HT-29 (cell line): Measurements from ENCODE around the gene RAB3IL1. TPM values are rescaled to one million over a fixed set of nuclear protein-coding genes. Genes with fewer than 3 reads are reported as not detected.
"Not testable (repeated sequence)": the region's sequence is repeated elsewhere in the genome, so short reads cannot be mapped to it uniquely, and the experiment has no call there.

Experiments used
- DNase-seq: peaks from one replicate; pipeline ENCODE4 v3.0.0-alpha.2; 2015; ENCODE audit warnings: low spot score
- total RNA-seq: library from RNA; depleted of rRNA; stranded (reverse); fragments of >200 nt; shearing (Covaris generic); gene quantifications from 2 replicates; pipeline ENCODE4 v1.2.3, GENCODE V29; 2014; rRNA removed

Gene RAB3IL1, protein sequence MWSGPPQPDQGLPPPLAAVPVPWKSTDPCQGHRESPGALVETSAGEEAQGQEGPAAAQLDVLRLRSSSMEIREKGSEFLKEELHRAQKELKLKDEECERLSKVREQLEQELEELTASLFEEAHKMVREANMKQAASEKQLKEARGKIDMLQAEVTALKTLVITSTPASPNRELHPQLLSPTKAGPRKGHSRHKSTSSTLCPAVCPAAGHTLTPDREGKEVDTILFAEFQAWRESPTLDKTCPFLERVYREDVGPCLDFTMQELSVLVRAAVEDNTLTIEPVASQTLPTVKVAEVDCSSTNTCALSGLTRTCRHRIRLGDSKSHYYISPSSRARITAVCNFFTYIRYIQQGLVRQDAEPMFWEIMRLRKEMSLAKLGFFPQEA
- 1.6 TPM in 1 of 2 replicates, not detected in the other for total RNA-seq

DNA sequence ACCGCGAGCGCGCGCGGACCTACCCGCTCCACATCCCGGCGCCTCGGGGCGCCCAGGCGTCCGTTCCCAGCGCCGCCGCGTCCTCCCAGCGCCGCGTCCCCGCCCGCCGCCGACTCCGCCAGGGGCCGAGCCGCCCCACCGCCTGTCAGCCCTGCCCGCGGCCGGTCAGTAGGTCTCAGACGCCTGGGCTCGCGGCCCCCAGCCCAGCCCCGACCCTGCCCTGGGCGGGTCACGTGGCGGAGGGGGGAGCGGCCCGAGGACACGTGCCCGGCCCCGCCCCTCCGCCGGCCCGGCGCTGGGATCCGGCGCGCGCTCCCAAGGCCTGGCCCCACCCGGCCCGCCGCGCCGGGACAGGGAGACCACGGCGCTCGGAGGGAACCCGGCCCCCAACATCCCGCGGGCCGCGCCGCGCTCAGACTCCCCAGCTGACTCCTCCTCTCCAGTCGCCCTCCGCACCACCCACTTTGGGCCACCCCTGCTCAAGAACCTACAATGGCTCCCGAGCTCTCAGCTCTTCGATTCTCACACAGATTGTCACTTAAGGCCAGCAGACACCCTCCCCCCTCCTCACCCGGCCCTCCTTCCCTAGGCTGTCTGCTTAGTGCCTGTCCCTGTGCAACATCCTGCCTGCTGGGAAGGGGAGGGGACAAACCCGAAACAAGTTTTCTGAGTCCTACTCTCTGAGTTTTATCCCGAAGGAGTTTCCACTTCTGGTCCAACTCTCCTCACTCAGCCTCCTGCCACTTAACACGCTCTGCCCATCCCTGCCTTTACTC lies at the start of gene RAB3IL1:
RAB3IL1 (minus strand) TSS at position 233 of the 776 bp plus-strand sequence; CDS start at position 34, 199 bp downstream.
- DNase-seq: no peak

DNA sequence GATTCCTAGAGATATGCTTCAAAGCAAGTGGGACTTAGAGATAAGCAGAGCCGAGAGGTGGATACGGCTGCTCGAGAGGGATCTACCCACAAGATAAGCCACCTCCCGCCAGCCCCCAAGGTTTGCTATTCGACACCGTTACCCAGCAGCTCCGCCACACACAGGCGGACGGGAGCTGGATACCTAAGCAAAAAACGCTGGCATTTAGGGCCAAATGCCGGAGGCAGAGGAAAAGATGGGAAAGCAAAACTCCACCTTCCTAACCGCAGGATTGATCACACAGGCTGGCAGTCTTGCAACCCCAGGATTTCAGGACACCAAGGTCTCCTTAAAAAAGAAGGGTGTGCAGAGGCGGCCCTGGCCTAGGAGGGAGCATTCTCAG lies 49.4 kb upstream of the RAB3IL1 start:
- peak; percentile 56 for DNase-seq

DNA sequence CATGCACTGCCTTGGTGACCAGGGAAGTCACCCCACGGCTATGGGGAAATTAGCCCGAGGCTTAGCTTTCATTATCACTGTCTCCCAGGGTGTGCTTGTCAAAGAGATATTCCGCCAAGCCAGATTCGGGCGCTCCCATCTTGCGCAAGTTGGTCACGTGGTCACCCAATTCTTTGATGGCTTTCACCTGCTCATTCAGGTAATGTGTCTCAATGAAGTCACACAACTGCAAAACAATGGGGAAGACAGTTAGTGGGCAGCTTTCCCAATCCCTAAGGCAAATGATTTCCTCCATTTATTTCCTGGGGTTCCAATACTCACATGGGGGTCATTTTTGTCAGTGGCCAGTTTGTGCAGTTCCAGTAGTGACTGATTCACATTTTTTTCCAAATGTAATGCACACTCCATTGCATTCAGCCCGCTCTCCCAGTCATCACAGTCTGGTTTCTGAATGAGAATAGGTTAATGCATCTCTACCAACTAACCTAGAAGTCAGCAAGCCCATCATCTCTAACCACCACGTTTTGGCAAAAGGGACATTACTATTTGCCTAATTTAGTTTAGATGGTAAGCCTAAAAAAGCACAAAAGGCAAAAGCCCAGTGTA lies 47.4 kb upstream of the RAB3IL1 start:
- not testable (repeated sequence) for DNase-seq

DNA sequence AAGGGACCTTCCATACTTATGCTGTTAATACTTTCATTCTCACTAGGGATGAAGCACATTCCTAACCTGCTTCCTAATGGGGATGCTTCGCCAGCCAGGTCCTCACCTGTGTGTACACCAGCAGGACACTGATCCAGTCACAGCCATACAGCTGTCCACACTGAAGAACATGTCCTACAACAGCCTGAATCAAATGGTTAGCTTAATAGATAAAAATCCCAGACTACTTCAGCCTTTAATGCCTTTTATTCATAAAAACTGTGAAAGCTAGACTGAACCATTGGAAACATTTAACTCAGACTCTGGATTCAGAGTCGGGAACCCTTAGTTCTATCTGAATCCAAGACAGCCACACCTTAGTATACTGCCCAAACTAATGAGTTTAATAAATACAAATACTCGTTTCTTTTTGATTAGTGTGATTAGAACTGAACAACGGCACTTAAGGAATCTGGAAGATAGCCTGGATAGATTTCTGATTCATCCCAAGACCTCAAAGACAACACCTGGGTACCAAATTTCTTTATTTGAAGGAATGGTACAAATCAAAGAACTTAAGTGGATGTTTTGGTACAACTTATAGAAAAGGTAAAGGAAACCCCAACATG lies 46.8 kb upstream of the RAB3IL1 start:
- peak; percentile 39 for DNase-seq

DNA sequence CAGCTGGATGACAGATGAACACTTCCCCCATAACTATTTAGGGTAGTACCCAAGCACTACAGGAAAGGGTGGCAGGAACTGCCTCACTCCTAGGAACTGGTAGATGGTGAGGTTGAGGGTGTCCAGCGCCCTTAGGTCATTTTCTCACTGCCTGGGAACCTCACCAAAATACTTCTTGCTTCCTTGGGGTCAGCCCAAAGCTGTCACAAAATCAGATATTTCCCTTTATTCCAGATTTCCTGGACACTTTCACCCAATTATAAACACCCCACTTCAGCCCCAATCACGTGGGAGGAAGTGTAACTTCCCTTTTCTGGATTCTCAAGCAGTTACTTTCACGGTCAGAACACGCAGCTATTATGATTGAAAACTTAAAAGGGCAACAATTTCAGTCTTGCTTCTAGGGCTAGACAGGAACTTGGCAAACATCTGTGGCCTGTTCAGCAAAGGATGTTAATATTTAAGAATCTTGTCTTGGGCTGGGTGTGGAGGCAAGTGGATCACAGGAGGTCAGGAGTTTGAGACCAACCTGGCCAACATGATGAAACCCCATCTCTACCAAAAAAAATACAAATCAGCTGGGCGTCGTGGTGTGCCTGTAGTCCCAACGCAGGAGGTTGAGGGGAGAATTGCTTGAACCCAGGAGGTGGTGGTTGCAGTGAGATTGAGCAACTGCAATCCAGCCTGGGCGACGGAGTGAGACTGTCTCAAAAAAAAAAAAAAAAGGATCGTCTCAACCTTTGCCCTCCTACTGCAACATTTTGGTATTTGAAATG lies 46.1 kb upstream of the RAB3IL1 start:
- peak; percentile 66 for DNase-seq

DNA sequence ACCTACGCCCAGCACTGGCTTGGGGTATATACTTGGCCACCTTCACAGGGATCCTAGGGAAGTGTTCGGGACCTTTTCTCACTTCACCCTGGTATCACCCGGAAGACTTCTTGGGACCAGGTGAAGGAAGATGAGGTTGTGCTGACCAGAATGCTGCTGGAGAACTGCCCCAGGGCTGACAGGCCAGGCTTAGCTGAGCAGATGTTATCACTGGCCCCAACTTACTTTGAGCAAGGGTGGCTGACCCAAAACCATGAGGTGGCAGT lies 45.6 kb upstream of the RAB3IL1 start:
- peak; percentile 72 for DNase-seq

DNA sequence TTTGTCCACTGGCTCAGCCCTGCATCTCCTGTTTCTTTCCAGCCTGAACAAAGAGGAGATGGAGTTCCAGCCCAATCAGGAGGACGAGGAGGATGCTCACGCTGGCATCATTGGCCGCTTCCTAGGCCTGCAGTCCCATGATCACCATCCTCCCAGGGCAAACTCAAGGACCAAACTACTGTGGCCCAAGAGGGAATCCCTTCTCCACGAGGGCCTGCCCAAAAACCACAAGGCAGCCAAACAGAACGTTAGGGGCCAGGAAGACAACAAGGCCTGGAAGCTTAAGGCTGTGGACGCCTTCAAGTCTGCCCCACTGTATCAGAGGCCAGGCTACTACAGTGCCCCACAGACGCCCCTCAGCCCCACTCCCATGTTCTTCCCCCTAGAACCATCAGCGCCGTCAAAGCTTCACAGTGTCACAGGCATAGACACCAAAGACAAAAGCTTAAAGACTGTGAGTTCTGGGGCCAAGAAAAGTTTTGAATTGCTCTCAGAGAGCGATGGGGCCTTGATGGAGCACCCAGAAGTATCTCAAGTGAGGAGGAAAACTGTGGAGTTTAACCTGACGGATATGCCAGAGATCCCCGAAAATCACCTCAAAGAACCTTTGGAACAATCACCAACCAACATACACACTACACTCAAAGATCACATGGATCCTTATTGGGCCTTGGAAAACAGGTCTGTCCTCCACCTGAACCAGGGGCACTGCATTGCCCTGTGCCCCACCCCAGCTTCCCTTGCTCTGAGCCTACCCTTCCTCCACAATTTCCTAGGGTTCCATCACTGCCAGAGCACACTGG lies 45.0 kb upstream of the RAB3IL1 start:
- peak; percentile 44 for DNase-seq

DNA sequence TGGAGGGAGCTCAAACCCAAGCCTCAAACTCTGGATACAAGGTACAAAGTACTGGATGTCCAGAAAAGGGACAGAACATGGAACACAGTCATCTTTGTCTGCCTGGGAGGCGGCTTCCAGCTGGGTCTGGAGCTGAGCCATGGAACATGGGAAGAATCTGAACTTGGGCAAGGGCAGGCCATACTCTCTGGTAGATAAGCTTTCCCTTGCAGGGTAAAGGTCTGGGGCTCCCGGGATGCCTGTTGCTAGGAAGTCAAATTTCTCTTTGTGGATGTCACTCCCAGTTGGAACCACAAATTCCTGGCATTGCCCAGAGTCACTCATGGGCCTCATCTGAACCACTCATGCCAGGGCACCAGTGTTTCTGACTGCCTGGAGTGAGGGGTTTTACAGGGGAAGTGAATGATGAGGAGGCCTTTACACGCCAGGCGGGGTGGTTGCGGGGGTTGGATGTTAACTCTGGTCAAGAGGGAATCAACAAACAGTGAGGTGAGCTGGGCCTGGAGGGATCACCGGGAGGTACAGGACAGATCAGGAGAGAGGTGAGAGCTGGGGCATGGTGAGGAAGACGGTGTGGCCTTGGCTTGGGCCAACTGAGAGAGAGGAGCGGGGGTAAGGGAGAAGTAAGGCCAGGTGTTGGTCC lies 44.3 kb upstream of the RAB3IL1 start:
- DNase-seq: peak; percentile 66

DNA sequence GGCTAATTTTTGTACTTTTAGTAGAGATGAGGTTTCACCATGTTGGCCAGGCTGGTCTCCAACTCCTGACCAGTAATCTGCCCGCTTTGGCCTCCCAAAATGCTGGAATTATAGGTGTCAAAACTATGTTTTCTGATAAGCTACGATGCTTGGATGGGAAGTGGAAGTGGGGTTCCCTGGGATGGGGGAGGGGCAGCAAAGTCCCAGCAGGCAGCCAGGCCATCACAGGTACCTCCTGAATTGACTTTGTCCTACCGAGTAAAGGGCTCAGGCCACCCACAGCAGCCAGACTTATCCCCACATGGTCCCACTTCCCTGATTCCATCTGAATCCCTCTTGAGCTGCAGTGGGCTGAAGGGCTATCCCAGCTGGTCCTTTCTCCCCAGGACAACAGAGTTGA lies 43.2 kb upstream of the RAB3IL1 start:
- DNase-seq: no peak

DNA sequence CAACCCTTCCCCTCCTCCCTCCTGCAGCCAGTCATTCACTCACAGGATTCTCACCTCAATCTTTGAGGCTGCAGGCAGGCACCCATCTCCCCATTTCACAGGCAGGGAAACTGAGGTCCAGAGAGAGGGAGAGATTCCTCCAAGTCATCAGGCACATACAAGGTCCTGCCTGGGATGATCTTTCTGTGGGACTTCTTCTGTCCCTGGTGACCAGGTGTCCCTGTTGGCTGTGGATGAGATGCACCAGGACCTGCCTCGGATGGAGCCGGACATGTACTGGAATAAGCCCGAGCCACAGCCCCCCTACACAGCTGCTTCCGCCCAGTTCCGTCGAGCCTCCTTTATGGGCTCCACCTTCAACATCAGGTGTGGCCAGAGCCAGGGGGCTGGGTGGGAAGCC lies 42.3 kb upstream of the RAB3IL1 start:
- no peak for DNase-seq

DNA sequence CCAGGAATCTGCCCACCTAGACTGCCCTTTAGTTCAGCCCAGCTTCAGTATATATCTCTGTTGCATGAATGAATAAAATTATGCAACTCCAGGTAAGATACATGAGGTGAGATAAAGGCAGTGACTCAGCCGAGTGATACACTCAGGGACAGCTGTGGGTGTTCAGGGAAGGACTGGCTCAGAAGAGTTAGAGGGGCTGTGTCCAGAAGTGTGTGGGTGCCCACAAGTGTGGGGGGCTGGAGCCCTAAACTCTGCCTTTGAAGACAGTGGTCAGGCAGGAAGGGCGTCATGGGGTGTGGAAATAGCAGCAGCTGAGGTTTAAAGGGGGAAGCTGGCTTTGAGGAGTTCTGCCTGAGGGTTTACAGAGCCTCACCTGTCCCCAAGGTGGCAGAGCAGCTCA lies 41.7 kb upstream of the RAB3IL1 start:
- DNase-seq: peak; percentile 45

DNA sequence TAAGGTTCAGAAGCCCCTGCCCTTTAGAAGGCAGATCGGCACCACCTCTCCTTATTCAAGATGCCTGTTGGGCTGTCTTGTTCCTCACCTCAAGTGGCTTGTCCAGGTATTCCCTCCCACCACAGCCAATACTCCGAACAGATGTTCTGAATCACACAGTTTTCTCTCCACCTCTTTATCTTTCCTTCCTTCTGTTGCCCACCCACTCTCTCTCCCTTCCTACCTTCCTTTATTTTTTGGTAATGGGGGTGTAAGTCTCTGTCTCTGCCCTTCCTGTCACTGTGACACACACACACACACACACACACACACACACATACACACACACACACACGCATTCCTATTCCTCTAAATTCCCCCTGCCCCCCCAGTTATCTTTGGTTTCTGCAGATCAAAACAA lies 41.2 kb upstream of the RAB3IL1 start:
- no peak for DNase-seq

DNA sequence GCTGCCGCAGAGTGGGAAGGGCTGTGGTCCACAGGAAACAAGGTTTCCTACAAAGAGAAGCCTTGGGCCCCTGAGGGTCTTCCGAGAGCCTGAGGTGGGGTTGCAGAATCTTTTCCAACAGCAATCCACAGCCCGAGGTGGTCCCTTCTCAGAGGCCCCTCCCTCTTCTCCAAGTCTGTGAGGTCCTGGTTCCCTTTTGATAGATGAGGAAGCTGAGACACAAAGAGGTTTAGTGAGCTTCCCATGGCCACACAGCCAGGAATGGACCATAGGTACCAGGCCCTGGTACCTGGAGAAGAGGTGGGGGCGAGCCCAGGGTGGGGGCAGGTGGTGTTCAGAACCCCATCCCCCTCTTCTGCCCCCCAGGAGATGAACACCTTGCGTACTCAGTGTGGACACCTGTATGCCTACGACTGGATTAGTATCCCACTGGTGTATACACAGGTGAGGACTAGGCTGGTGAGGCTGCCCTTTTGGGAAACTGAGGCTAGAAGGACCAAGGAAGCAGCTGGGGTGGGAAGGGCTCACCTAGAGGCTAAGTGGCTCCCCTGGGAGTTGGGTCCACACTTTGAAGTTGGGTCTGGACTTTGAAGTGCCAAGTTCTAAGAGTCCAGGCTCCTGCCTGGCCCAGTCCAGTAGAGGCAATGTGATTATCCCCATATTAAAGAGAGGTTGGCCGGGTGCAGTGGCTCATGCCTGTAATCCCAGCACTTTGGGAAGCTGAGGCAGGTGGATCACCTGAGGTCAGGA lies 39.8 kb upstream of the RAB3IL1 start:
- DNase-seq: no peak

DNA sequence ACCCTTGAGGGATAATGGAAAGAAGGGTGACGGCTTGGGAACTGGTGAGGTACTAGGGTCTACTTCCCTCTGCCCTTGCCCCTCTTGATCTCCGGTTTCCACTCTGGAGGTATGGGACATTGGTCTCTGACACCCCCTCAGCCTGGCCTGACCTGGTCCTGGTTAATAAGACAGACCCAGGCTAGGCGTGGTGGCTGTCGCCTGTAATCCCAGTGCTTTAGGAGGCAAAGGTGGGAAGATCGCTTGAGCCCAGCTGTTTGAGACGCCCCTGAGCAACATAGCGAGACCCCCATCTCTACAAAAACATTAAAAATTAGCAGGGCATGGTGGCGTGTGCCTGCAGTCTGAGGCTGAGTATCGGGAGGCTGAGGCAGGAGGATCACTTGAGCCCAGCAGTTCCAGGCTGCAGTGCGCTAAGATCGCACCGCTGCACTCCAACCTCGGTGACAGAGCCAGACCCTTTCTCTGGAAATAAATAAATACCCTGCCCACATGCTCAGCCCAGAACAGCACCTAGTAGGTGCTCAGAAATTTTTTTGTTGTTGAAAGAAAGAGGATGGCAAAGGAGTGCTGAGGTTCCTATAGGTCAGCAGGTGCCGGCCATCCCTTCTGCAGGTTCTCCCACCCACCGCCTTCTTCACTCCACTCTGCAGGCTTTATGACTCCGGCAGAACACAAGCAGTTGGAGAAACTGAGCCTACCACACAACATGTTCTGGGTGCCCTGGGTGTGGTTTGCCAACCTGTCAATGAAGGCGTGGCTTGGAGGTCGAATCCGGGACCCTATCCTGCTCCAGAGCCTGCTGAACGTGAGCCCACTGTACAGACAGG lies 39.0 kb upstream of the RAB3IL1 start:
- DNase-seq: no peak

DNA sequence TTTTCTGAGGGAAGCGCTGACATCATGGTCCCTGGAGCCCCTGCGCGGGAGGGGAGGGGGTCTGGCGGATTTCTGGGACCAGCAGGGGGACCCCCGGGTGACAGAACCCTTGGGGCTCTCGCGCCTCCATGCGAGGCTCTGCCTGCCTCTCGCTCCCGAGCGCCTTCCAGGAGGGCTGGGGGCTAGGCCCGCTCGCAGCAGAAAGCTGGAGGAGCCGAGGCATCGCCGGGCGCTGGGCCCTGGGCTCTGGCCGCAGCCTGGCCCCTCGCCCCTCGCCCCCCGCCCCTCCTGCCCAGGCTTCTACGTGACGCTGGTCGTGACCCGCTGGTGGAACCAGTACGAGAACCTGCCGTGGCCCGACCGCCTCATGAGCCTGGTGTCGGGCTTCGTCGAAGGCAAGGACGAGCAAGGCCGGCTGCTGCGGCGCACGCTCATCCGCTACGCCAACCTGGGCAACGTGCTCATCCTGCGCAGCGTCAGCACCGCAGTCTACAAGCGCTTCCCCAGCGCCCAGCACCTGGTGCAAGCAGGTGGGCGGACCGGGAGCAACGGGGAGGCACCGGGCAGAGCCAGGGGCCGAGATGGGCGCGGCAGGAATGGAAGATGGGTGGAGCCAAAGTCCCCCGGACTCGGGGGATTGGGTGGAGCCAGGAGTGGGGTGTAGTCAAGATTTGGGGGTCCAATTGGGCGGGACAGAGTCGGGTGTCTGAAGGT lies 38.2 kb upstream of the RAB3IL1 start:
- DNase-seq: no peak

DNA sequence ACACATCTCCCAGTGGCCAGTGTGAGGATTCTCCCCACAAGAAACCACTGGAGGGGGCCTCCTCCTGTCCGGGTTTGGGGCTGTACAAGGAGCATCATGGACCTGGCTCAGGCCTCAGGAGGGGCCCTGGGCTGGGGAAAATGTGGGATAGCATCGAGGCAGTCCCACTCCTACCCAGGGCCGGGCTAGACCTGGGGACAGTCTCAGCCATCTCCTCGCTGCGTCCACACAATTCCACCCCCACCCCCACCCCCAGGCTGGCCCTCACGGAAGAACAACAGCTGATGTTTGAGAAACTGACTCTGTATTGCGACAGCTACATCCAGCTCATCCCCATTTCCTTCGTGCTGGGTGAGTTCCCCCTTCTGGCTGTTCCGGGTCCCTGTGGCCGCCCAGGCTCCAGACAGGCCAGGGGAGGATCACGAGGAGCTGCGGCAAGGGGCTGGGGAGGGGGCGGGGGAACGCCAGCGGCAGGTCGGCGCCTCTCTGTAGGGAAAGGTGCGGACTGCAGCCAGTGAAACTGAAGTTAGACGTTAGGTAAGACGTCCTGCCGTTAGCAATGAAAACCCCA lies 37.6 kb upstream of the RAB3IL1 start:
- no peak for DNase-seq

DNA sequence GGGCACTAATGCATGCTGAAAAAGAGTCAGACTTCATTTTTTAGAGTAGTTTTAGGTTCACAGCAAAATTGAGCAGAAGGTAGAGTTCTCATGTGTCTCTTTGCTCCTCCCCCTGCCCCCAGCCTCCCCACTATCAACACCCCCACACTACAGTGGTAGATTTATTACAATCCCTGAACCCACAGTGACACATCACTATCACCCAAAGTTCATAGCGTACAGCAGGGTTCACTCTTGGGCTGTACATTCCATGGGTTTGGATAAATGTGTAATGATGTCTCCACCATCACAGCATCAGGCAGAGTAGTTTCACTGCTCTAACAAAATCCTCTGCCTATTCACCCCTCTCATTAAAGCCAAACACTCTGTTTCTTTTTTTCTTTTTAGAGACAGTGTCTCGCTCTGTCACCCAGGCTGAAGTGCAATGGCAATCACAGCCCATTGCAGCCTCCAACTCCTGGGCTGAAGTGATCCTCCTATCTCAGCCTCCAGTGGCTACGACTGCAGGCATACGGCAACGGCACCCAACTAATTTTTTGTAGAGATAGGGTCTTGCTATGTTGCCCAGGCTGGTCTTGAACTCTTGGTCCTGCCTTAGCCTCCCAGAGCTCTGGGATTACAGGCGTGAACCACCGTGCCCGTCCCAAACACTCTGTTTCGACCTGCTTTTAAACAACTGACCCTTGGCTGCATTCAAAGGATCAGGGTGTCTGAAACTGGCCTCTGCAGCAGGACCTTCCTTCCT lies 36.9 kb upstream of the RAB3IL1 start:
- peak; percentile 39 for DNase-seq
